HCT116 (cell line): ENCODE results near the gene ITGAV. TPM values are rescaled to one million over a fixed set of nuclear protein-coding genes. Genes with fewer than 3 reads are reported as not detected.

Source experiments
- ATAC-seq: fragments of 200-7000 bp; cut with Tn5 transposase; 2 replicates; pipeline ENCODE4 v1.9.1; 2020; ENCODE audit warnings: mild to moderate bottlenecking, moderate library complexity
- BruUV-seq: library from RNA; stranded (reverse); fragments of 400-500 nt; replicated peaks from 2 replicates; lab custom pipeline; 2021; lab: Mats Ljungman, UMichigan
- CTCF ChIA-PET: fragments of 300-600 bp; sonication (Branson Sonifier 250); formaldehyde crosslinking; loops from one replicate; lab custom pipeline; 2021; ENCODE audit warnings: antibody characterized with exemption; lab: Charles Lee
- POLR2A ChIA-PET: fragments of 300-600, 350-600 bp; sonication (Branson Sonifier 250); formaldehyde crosslinking; loops from one replicate; lab custom pipeline; 2021; ENCODE audit warnings: antibody characterized with exemption; lab: Charles Lee
- RAD21 ChIA-PET, 2 experiments: fragments of 300-600 bp; sonication (Branson Sonifier 250); formaldehyde crosslinking; loops; one replicate each; lab custom pipeline; 2023; ENCODE audit warnings: low total read pairs in 2 of 2; ENCODE audit not compliant: uncharacterized antibody in 2 of 2, unreplicated experiment in 2 of 2, low non-redundant PET in 1 of 2; lab: Charles Lee
- DNase-seq: peaks from one replicate; pipeline ENCODE4 v3.0.0-alpha.2; 2010; ENCODE audit warnings: low read depth, low spot score
- H2AFZ ChIP-seq: fragments of 200-600 bp; shearing (Covaris generic), sonication (generic); 2 replicates; pipeline ENCODE4 v1.6.1; 2017; ENCODE audit warnings: low read depth, mixed run types, mixed read lengths, antibody characterized with exemption, low read length; ENCODE audit not compliant: poor library complexity, severe bottlenecking
- H3K27ac ChIP-seq: 2 replicates; pipeline ENCODE4 v1.5.1; 2012; ENCODE audit warnings: low read depth, low read length
- H3K27me3 ChIP-seq: fragments of 200-600 bp; sonication (generic); 2 replicates; pipeline ENCODE4 v1.6.1; 2016; ENCODE audit warnings: mixed run types, low read length, mixed read lengths; ENCODE audit not compliant: insufficient read depth
- H3K36me3 ChIP-seq, 2 experiments: fragments of 200-500 bp in 1 of 2; fragments of 200-600 bp in 1 of 2; sonication (Bioruptor generic) in 1 of 2; sonication (generic) in 1 of 2; 2 replicates each; pipeline versions ENCODE4 v1.5.1 to v1.6.1; 2014 to 2016; ENCODE audit warnings: low read length in 2 of 2, inconsistent platforms in 1 of 2, mixed read lengths in 1 of 2, mixed run types in 1 of 2; ENCODE audit not compliant: insufficient read depth in 2 of 2, control insufficient read depth in 1 of 2
- H3K4me1 ChIP-seq, 2 experiments: fragments of 200-600 bp in 1 of 2; sonication (generic) in 1 of 2; 2 replicates each; pipeline versions ENCODE4 v1.5.1 to v1.6.1; 2012 to 2017; ENCODE audit warnings: low read length in 2 of 2, inconsistent platforms in 1 of 2, mild to moderate bottlenecking in 1 of 2, mixed read lengths in 1 of 2, mixed run types in 1 of 2, moderate library complexity in 1 of 2; ENCODE audit not compliant: insufficient read depth in 2 of 2, control insufficient read depth in 1 of 2
- H3K4me2 ChIP-seq: fragments of 200-600 bp; sonication (generic); 2 replicates; pipeline ENCODE4 v1.6.1; 2017; ENCODE audit warnings: mixed run types, low read length, mixed read lengths
- H3K4me3 ChIP-seq, 2 experiments: fragments of 200-600 bp in 1 of 2; sonication (generic) in 1 of 2; replicated peaks in 1 of 2; 2 replicates each; pipeline ENCODE4 v1.5.1; 2011 to 2016; ENCODE audit warnings: low read length in 2 of 2, control low read depth in 1 of 2, low read depth in 1 of 2, mild to moderate bottlenecking in 1 of 2, mixed read lengths in 1 of 2, mixed run types in 1 of 2
- H3K79me2 ChIP-seq: fragments of 200-600 bp; sonication (generic); 2 replicates; pipeline ENCODE4 v1.6.1; 2017; ENCODE audit warnings: mild to moderate bottlenecking, mixed run types, low read length, moderate library complexity, mixed read lengths; ENCODE audit not compliant: insufficient read depth
- H3K9ac ChIP-seq: fragments of 200-600 bp; sonication (generic); 2 replicates; pipeline ENCODE4 v1.6.1; 2016; ENCODE audit warnings: low read length, mixed read lengths
- H3K9me2 ChIP-seq: fragments of 200-600 bp; sonication (generic), shearing (Covaris generic); 2 replicates; pipeline ENCODE4 v1.6.1; 2017; ENCODE audit warnings: mixed run types, mild to moderate bottlenecking, moderate library complexity; ENCODE audit not compliant: insufficient read depth
- H3K9me3 ChIP-seq, 2 experiments: fragments of 200-500 bp in 1 of 2; fragments of 200-600 bp in 1 of 2; sonication (Bioruptor generic) in 1 of 2; sonication (generic) in 1 of 2; 2 replicates each; pipeline ENCODE4 v1.6.1; 2014 to 2017; ENCODE audit warnings: low read length in 2 of 2, mixed read lengths in 2 of 2, inconsistent platforms in 1 of 2, low read depth in 1 of 2, mild to moderate bottlenecking in 1 of 2, mixed run types in 1 of 2, moderate library complexity in 1 of 2; ENCODE audit not compliant: control insufficient read depth in 1 of 2, insufficient read depth in 1 of 2
- H4K20me1 ChIP-seq: fragments of 200-600 bp; sonication (generic), shearing (Covaris generic); 2 replicates; pipeline ENCODE4 v1.6.1; 2017; ENCODE audit warnings: mixed run types, mild to moderate bottlenecking, moderate library complexity; ENCODE audit not compliant: insufficient read depth
- ATF3 ChIP-seq: IDR thresholded peaks from 2 replicates; pipeline ENCODE4 v1.6.1; 2012
- EGR1 ChIP-seq: IDR thresholded peaks from 2 replicates; pipeline ENCODE4 v1.6.1; 2012; ENCODE audit warnings: low read depth
- FOSL1 ChIP-seq: IDR thresholded peaks from 2 replicates; pipeline ENCODE4 v1.6.1; 2012; ENCODE audit warnings: low read depth
- MAX ChIP-seq: IDR thresholded peaks from 2 replicates; pipeline ENCODE4 v1.6.1; 2012
- POLR2A ChIP-seq: IDR thresholded peaks from 2 replicates; pipeline ENCODE4 v1.7.0; 2011; ENCODE audit warnings: borderline replicate concordance; ENCODE audit not compliant: insufficient read depth, insufficient read length; ENCODE audit errors: extremely low read depth
- POLR2AphosphoS5 ChIP-seq: IDR thresholded peaks from 2 replicates; pipeline ENCODE4 v1.6.1; 2011; ENCODE audit warnings: mild to moderate bottlenecking, low read depth, low read length, moderate library complexity
- SIN3A ChIP-seq: IDR thresholded peaks from 2 replicates; pipeline ENCODE4 v1.6.1; 2012; ENCODE audit warnings: low read depth
- SP1 ChIP-seq: IDR thresholded peaks from 2 replicates; pipeline ENCODE4 v1.6.1; 2012; ENCODE audit warnings: low read depth
- SRF ChIP-seq: IDR thresholded peaks from 2 replicates; pipeline ENCODE4 v1.6.1; 2012; ENCODE audit warnings: low read depth
- TCF7L2 ChIP-seq: IDR thresholded peaks from 2 replicates; pipeline ENCODE4 v1.7.0; 2011; ENCODE audit warnings: borderline replicate concordance, inconsistent platforms; ENCODE audit not compliant: insufficient read depth, insufficient read length; ENCODE audit errors: extremely low read depth
- ZBTB33 ChIP-seq: IDR thresholded peaks from 2 replicates; pipeline ENCODE4 v1.6.1; 2011; ENCODE audit warnings: mild to moderate bottlenecking, low read length, moderate library complexity; ENCODE audit not compliant: insufficient replicate concordance; ENCODE audit errors: extremely low read depth
- ZFX ChIP-seq: fragments of 450-650 bp; IDR thresholded peaks from 2 replicates; pipeline ENCODE4 v1.6.1; 2017
- ZNF274 ChIP-seq: fragments of 200-500 bp; sonication (Bioruptor generic); IDR thresholded peaks from 2 replicates; pipeline ENCODE4 v1.6.1; 2014; ENCODE audit warnings: mild to moderate bottlenecking, low read depth, low read length, inconsistent platforms
- intact Hi-C: fragments of 100-400 bp; cut with micrococcal nuclease; formaldehyde crosslinking; loops from 2 replicates; pipeline ENCODE4 v1.10.0; 2022
- total RNA-seq: library from RNA; stranded (reverse); gene quantifications from one replicate; pipeline ENCODE4 v1.2.1, GENCODE V29; 2021; ENCODE audit not compliant: unreplicated experiment

Gene ITGAV
- total RNA-seq, 1 experiment from 2014 or later: 36.3 TPM

GRCh38 chr2:186716004-186716403 is 126.1 kb downstream of the ITGAV start (continued):
- TF ChIP-seq ZNF274 (no peak), MAX (no peak), SRF (no peak), TCF7L2 (no peak), POLR2A (no peak), POLR2AphosphoS5 (no peak), SP1 (no peak)

- intact Hi-C loops: no loop called here
- ATAC-seq (no peak), DNase-seq (no peak)
- no TSS peak for BruUV-seq
- ChIA-PET RAD21 (no interaction called here), CTCF (no interaction called here)
- no peak overlapping the region for H3K4me2 ChIP-seq
- H3K9ac ChIP-seq: no peak overlapping the region
- no peaks in the 10 kb centered on the region for H4K20me1 ChIP-seq
- H3K9me2 ChIP-seq: no peaks in the 10 kb centered on the region
- TF ChIP-seq ATF3 (no peak), ZBTB33 (no peak), POLR2A (no peak), FOSL1 (no peak), EGR1 (no peak), ZFX (no peak), ZNF274 (no peak), SIN3A (no peak)
- TF ChIP-seq, all 23 proteins: peak for 0
- no peak overlapping the region for H3K4me3 ChIP-seq
- POLR2A ChIA-PET: no interaction called here
- no peaks in the 10 kb centered on the region for H3K36me3 ChIP-seq
- no peak overlapping the region for H3K27ac ChIP-seq
- no peaks in the 10 kb centered on the region for H3K9me3 ChIP-seq
- H3K79me2 ChIP-seq: no peaks in the 10 kb centered on the region
- no peaks in the 10 kb centered on the region for H3K27me3 ChIP-seq
- no peaks in the 10 kb centered on the region for H3K4me1 ChIP-seq
- no peak overlapping the region for H2AFZ ChIP-seq
Observed at GRCh38 chr2:186716899-186717298, 127.0 kb downstream of the ITGAV start.
